Medulla oblongata (tissue), 1 donor: Measurements from ENCODE around the gene OSBPL9.
"Not testable (repeated sequence)": the region's sequence is repeated elsewhere in the genome, so short reads cannot be mapped to it uniquely, and the experiment has no call there.

Experiments
- DNase-seq: peaks from one replicate; pipeline ENCODE4 v3.0.0-alpha.2; 2015; ENCODE audit errors: extremely low spot score

Gene OSBPL9

GRCh38 chr1:51636764-51637522 lies 20.1 kb downstream of the OSBPL9 start:
- DNase-seq, result no peak

- no peak for DNase-seq
Measured at GRCh38 chr1:51638350-51638749, 21.5 kb downstream of the OSBPL9 start.

DNA sequence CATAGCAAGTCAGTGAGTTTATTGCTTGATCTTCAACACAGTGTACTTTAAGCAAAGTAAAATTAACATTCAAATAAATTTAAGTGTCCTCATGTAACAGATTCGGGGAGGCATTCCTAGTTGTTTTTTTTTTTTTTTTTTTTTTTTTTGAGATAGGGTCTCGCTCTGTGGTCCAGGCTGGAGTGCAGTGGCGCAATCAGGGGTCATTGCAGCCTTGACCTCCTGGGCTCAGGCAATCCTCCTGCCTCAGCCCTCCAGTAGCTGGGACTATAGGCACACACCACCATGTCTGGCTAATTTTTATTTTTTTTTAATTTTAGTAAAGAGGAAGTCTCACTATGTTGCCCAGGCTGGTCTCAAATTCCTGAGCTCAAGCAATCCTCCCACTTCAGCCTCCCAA lies 22.8 kb downstream of the OSBPL9 start:
- DNase-seq, result no peak

GRCh38 chr1:51641096-51641495 lies 24.2 kb downstream of the OSBPL9 start:
- DNase-seq, result no peak

- DNase-seq, result peak; percentile 62
Measured at GRCh38 chr1:51642739-51643142, 25.8 kb downstream of the OSBPL9 start.

DNA sequence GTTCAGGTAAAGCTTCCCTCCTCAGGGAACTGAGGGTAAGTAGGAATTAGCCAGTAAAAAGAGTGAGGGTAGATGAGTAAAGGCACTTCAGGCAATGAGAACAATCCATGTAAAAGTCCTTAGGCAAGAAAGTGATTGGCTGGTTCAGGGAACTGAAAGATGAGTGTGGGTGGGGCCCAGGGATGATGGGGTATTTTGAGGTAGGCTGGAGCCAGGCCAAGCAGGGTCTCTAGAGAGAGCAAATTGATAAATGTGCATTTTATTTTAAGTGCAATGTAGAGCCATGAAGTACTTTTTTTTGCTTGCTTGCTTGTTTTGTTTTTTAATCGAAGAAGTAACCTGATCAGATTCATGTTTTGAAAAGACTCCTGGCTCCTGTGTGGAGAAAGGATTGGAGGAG lies 26.5 kb downstream of the OSBPL9 start:
- DNase-seq, result no peak

DNA sequence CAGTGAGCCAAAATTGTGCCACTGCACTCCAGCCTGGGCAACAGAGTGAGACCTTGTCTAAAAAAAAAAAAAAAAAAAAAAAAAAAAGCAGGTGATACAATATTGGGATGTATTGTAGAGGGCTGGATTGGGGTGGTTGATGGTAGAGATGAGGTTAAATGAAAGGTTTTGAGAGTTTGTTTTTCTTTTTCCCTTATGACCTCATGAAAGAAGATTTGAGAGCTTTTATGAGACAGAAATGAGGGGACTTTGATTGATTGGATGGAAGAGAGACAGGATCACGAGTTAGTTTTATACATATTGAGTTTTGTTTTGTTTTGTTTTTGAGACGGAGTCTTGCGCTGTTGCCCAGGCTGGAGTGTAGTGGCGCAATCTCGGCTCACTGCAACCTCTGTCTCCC lies 27.1 kb downstream of the OSBPL9 start:
- no peak for DNase-seq

DNA sequence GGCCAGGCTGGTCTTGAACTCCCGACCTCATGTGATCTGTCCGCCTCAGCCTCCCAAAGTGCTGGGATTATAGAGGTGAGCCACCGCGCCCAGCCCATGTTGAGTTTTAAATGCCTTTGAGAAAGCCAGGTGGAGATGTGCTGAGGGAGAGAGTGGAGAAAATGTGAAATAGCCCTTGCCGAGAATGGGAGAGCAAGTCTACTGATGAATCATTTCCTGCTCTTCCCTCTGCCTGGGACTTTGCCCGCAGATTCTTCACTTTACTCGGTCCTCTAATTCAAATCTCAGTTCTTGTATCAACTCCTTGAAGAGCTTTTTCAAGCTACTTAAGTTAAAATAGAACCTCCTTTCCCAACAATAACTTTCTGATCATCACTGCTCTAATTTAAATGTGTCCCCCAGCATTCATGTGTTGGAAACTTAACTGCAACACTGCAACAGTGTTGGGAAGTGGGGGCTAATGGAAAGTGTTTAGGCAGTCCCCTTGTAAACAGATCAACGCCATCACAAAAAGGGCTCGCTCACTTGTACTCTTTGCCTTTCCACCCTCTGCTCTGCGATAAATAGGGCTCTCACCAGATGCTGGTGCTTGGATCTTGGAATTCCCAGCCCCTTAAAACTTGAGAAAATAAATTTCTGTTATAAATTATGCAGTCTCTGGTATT lies 27.8 kb downstream of the OSBPL9 start:
- no peak for DNase-seq

- not testable (repeated sequence) for DNase-seq
Measured at GRCh38 chr1:51646592-51646991, 29.7 kb downstream of the OSBPL9 start.

GRCh38 chr1:51648180-51649109 lies 31.6 kb downstream of the OSBPL9 start:
- DNase-seq, result peak; percentile 31

DNA sequence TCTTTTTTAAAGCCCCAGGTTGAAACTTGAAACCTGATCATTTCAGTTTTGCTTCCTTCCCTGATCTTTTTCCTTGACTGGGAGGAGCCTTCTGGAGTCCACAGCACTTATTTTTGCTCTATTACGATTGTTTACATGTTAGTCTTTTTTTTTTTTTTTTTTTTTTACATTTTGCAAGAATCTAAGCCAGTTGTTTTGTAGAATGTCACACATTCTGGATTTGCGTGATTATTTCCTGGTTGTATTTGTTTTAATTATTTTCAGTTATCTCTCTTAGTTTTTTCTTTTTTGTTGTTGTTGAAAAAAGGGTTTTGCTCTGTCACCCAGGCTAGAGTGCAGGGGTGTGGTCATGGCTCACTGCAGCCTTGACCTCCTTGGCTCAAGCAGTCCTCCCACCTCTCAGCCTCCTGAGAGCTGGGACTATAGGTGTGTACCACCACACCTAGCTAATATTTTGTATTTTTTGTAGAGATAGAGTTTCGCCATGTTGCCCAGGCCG lies 32.8 kb downstream of the OSBPL9 start:
- DNase-seq, result no peak

DNA sequence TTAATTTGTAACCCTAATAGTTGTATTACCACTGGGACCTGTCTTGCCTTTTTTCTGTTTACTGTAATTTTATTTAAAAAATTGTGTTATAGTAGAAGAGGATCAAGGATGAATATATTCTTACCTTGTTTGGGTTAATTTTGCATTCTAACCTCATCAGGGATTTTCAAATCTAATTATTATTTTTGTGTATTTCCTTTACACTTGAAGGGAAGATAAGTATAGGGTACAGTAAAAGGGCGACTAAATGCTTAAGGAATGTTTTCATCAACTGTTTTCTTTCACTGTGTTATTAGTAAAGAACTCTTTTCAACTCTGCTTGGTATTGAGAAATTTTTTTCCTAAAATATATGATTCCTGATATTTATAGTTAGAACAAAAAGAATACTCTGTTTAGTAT lies 33.3 kb downstream of the OSBPL9 start:
- no peak for DNase-seq

GRCh38 chr1:51651552-51651942 lies 34.7 kb downstream of the OSBPL9 start:
- no peak for DNase-seq

DNA sequence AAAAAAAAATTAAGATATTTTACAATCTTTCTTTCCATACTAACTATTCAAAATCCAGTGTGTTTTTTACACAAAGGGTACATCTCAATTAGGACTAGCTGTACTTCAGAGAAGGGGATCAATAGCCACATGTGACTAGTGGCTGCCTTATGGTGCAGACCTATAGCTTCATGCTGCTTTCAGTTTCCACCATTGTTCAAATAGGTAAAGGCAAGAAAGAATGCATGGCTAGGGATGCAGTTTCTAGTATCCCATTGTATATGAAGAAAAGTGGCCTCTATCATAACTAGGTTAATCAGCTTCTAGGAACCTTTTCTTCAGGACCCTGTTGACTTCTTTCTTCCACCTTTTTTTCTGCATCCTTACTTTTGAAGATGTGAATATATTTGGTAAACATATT lies 35.7 kb downstream of the OSBPL9 start:
- no peak for DNase-seq

DNA sequence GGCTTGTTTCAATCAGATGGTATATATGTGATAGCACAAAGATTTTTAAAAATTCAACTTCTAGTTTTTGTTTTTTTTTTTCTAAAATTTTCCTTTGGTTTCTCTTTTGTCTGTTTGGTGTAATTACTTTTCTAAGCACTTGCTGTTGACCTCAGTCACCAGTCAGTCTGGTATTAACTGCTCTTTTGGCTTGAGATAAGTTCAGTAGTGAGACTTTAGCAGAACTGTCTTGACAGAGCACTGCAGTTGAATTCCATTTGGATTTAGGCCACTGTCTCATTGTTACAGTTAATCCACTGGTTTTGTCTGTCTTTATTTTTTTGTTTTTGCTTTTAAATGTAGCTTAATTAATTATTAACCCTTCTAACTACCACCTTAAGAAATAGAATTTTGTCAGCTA lies 36.2 kb downstream of the OSBPL9 start:
- no peak for DNase-seq

DNA sequence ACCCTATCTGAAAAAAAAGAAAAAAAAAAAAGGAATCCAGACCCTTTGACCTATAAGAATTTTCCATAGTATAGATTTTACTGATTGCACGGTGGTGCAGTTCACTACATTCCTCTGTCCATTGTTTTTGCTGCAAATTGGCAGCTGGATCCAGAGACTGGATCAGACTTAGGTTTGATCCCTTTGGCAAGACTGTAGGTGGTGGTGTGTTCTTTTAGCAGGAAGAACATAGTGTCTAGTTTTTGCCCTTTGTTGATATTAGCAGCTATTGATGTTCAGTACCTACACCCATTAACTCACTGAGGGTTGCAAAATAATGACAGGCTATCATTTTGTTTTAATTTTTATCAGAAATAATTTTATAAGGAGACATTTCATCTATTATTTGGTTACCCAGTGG lies 37.1 kb downstream of the OSBPL9 start:
- DNase-seq, result no peak

- DNase-seq, result no peak
Measured at GRCh38 chr1:51656374-51656773, 39.5 kb downstream of the OSBPL9 start.

DNA sequence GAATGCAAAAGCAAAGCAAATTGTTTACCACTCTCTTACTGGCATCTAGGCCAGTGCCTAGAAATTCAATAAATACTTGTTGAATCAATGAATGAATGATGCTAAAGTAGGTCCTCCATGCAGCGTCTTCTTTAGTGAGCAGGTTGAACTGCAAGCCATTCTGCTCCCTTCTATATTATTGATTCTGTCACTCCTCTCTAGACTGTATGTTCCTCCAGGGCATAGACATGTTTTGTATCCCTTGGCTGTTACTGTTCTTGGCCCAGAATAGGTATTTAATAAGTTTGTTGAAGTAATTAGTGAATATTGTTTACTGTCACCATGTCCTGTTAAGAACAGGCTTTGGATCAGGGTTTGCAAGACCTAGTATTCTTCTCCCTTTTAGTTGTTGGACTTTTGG lies 43.7 kb downstream of the OSBPL9 start:
- no peak for DNase-seq

DNA sequence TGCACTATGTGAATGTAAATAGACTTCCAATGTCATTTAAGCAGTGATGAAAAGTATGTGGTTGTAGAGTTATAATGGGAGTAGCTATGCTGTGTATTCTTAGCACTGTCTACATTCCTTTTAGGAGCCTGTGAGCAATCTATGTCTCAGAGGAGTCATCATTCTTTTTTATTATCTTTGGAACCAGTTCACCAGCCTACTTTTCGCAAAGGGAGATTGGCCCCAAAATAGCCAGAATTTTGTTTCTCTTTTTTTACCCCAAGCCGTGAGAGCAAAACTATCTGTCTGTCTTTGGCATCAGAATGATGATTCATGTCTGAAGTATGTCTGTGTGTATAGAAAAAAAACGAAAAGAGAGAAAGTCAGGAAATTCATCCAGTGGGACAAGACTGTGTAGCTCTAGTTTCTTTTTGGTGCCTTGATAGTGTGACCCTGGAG lies 44.2 kb downstream of the OSBPL9 start:
- no peak for DNase-seq

- no peak for DNase-seq
Measured at GRCh38 chr1:51663105-51663504, 46.2 kb downstream of the OSBPL9 start.

- DNase-seq, result no peak
Measured at GRCh38 chr1:51663721-51664120, 46.8 kb downstream of the OSBPL9 start.
